ENCODE measurements around the gene OR5A1.
"Not testable (repeated sequence)": the region's sequence is repeated elsewhere in the genome, so short reads cannot be mapped to it uniquely, and the experiment has no call there.

OR5A1 gene

GRCh38 chr11:59436169-59436568 is at the start of gene OR5A1:
Gene OR5A1, plus strand, starts transcription at chr11:59436469. Its CDS starts 6,700 bp downstream, at chr11:59443169.
- DNase-seq (ENCODE audit: low read depth), result no peak

DNA sequence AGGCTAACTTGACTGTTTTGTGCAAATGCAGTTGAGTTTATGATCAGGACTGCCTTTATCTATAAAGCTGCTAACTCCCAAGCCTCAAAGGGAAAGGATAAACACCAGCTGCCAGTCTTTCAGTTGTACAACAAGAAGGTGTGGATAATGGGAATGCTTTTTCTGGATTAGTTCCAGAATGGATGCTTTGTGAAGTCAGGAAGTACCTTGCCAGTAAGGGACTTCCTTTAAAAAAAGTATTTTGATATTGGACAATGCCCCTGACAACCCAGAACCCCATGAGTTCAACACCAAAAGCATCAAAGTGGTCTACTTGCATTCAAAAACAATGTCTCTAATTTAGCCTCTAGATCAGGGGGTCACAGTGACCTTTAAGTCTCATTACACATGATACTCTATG is 42.1 kb upstream of the OR5A1 start:
- DNase-seq (ENCODE audit: low read depth), result no peak

DNA sequence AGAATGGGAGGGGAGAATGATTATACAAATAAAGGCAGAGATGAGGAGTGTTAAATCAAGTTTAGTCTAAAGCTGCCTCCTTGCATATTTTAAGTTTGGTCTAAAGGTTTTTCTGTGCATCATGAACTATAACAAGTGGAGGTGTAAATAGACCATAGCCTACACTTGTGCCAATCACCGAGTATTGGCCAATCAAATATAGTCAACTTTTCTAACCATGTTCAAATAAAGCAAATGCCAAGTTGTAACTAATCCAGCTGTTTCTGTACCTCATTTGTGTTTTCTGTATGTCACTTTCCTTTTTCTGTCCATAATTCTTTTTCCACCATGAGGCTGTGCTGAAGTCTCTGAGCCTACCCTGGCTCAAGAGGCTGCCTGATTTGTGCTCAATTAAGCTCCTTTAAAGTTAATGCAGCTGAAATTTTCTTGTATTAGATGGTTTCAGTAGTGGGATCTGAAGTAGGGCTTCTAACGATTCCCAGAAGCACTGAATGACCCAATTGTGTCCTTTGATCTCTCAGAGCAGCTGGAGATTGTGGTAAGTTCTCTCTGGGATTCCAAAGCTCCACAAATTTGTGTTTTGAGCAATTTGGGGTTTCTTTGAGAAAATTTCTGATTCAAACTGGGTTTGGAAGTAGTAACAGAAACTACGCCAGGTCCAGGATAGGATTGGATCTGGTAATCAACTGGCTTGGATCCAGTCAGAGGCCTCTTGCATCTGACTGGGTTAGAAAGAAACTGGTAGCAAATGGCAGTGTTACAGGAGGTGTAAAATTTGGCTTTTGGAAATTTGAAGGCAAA is 35.6 kb upstream of the OR5A1 start:
- DNase-seq (ENCODE audit: low read depth), result no peak

DNA sequence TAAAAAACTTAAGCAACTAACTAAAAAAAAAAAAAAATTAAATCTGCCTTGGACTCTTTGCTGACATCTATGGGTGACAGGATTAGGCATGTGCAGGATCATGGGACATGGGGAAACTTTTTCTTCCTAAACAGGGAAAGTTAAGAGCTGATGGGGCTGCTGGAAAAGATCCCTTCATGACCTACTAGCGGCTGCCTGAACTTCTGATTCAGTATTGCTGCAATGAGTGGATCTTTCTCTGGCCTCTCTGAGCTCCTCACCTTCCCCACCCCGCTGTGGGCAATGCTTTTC is 35.1 kb upstream of the OR5A1 start:
- DNase-seq (ENCODE audit: low read depth), result no peak

GRCh38 chr11:59403546-59403945 is 32.7 kb upstream of the OR5A1 start:
- no peak for DNase-seq (ENCODE audit: low read depth)

DNA sequence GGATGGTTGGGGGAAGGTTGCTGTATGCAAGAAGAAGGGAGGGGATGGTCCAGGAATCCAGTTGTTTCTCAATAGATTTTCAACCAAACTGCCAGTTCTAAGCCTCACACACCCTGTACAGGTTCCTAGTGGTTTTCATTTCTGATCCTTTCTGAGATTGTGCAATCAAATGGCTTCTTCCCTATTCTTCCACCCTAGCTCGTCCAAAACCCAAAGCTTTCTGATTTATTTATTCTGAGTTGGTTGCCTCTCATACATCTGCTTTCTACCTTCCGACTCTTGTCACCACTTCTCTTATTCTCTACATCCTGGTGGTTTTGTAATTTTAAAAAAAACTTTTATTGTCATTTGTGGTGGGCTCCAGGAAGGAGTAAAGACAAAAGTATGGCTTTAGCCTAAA is 22.6 kb upstream of the OR5A1 start:
- no peak for DNase-seq (ENCODE audit: low read depth)

GRCh38 chr11:59415111-59415510 is 21.2 kb upstream of the OR5A1 start:
- DNase-seq (ENCODE audit: low read depth), result no peak

DNA sequence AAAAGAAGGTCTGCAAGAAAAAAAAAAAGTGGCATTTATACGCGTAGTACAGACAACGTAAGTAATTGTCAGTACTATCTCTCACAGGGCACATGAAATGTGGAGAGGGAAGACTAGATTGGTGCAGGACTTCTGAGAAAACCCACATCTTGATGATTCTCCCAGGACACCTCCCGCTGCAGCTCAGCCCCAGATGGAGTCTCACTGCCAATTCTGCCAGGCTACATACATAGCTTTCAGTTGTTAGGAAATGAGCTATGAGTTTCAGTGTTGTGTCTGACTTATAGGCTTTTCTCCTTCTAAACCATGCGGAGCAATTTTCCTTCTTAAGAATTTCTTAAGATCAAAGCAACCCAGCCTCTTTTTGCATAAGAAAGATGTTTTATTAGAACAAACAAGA is 19.7 kb upstream of the OR5A1 start:
- no peak for DNase-seq (ENCODE audit: low read depth)

DNA sequence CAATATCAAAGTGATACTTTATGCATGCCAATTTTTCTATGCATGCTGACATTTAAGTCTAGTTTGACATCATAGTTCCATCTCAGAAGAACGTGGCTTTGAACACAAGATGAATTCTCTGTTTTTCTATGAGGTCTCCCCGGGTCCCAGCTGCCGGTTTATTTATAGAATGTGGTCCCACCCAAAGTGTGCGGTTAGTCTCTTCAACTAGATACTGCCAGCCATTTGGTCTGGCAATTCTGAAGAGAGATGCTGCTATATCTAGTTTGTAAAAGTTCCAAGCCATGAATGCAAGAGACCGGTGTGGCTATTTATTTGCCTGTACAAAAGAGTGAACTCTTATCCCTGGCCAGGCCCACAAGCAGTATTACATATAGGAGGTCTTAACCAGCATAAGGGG is 19.2 kb upstream of the OR5A1 start:
- DNase-seq (ENCODE audit: low read depth), result no peak

DNA sequence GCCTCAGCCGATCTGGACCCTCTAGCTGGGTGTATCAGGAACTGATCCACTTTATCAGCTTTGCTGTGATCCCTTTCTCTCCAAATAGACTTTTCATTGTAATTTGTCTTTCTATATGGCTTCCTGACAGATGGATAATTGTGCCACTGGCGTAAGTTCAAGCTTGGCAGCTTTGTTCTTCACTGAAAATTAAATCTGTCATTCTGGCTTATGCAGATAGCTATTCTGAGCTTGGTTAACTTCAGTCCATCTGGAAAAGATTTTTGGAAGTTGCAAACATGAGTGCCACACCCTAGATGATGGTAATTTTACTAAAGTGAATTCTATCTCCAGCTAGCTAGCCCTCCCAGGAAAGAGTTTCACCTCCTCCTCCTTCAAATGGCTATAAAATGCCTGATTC is 18.1 kb upstream of the OR5A1 start:
- no peak for DNase-seq (ENCODE audit: low read depth)

DNA sequence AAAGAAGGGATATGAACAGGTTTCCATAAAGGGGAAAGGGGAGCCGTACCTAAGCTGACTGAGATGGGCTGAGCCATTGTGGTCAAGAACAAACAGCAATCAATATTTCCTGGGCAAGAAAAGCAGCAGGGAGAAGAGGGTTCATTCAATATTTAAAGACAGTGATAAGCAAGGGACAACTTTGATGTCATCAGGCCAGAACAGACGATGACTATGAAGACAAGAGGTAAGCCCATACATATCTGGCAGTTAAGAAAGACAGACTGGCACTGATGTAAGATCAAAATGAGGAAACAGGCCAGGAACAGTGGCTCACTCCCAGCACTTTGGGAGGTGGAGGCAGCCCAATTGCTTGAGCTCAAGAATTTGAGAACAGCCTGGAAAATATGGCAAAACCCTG is 12.4 kb upstream of the OR5A1 start:
- DNase-seq (ENCODE audit: low read depth), result no peak

GRCh38 chr11:59425131-59425530 is 11.1 kb upstream of the OR5A1 start:
- DNase-seq (ENCODE audit: low read depth), result no peak

GRCh38 chr11:59426361-59427067 is 9.8 kb upstream of the OR5A1 start, which contains the start of gene OR5A2:
Gene OR5A2, minus strand, starts transcription at chr11:59426413. Its CDS starts 3,460 bp downstream, at chr11:59422953.
- DNase-seq (ENCODE audit: low read depth), result no peak

- DNase-seq (ENCODE audit: low read depth), result no peak
These were observed 9.2 kb upstream of the OR5A1 start for GRCh38 chr11:59427068-59427382.

DNA sequence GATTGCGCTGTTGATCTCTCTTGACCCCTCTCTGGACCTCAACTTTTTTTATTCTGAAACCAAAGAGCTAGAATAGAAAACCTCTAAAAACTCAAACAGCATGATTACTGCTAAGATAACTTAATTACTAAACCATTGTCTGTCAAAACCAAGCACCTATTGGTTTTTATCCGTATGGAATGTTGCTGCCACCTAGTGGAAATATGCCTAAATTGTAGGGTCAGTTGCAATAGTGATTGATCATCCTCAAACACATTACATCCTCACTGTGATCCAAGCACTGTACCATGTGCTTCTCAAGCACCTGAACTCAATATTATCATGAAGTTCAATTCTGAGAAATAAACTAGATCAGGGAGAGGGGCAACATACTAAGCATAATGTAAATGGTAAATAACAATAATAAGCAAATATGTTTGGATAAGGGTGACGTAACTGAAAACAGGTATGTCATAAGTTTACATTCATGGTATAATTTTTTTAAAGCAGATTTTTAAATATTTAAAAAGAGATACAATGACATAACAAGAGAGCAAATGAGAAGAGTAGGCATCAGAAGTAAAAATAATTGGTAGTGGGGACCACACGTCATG is 6.2 kb upstream of the OR5A1 start:
- DNase-seq (ENCODE audit: low read depth), result no peak

GRCh38 chr11:59437770-59438169 is 1.5 kb downstream of the OR5A1 start:
- DNase-seq (ENCODE audit: low read depth), result no peak

DNA sequence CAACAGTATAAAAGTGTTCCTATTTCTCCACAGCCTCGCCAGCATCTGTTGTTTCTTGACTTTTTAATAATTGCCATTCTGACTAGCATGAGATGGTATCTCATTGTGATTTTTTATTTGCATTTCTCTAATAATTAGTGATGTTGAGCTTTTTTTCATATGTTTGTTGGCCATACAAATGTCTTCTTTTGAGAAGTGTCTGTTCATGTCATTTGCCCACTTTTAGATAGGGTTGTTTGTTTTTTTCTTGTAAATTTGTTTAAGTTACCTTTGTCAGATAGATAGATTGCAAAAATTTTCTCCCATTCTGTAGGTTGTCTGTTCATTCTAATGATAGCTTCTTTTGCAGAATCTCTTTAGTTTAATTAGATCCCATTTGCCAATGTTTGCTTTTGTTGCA is 9.4 kb downstream of the OR5A1 start:
- DNase-seq (ENCODE audit: low read depth), result not testable (repeated sequence)

GRCh38 chr11:59448484-59448883 is 12.2 kb downstream of the OR5A1 start:
- no peak for DNase-seq (ENCODE audit: low read depth)

- no peak for DNase-seq (ENCODE audit: low read depth)
These were observed 20.4 kb downstream of the OR5A1 start, which contains the start of gene OR4D6 for GRCh38 chr11:59456661-59457060. Gene OR4D6, plus strand, starts transcription at chr11:59456961. Its CDS starts 0 bp downstream, at chr11:59456961.

- DNase-seq (ENCODE audit: low read depth), result no peak
These were observed 23.6 kb downstream of the OR5A1 start for GRCh38 chr11:59459916-59460315.

DNA sequence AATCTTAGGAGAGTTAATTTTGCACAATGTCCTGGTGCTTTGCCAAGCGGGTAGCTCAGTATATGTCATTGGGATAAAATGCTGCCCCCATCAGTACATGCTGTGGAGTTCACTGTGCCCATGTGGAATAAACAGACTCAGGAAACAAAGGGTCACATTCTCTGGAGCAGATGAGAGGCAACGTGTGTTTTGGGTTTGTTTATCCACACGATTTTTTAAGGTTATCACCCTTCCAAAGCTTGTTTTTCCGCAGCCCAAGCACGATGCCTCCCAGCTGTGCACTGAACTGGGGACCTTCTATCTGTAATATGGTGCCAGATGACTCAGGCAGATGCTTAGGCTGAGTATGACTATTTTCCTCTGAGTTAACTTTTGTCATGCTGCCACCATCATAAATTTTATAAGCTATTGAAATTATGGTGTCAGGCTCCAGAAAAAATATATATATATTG is 26.9 kb downstream of the OR5A1 start:
- DNase-seq (ENCODE audit: low read depth), result no peak

GRCh38 chr11:59473015-59473414 is 36.7 kb downstream of the OR5A1 start, which contains the start of gene OR4D10:
Gene OR4D10, plus strand, starts transcription at chr11:59473315. Its CDS starts 4,115 bp downstream, at chr11:59477430.
- DNase-seq (ENCODE audit: low read depth), result no peak

GRCh38 chr11:59475176-59475575 is 38.9 kb downstream of the OR5A1 start:
- no peak for DNase-seq (ENCODE audit: low read depth)
